AG09319 (cell line): ENCODE measurements around the gene CCDC192.

ENCODE experiments used
- DNase-seq: peaks from one replicate; pipeline ENCODE4 v3.0.0-alpha.2; 2010; ENCODE audit warnings: low read depth; ENCODE audit errors: extremely low read depth
- CTCF ChIP-seq: IDR thresholded peaks from 2 replicates; pipeline ENCODE4 v1.5.1; 2011; ENCODE audit warnings: low read depth, mild to moderate bottlenecking, inconsistent platforms, low read length, moderate library complexity

CCDC192 gene

GRCh38 chr5:127754706-127755105 is 51.5 kb downstream of the CCDC192 start:
- no peak for DNase-seq
- no peak for TF ChIP-seq CTCF

- peak; percentile 46 for TF ChIP-seq CTCF
- peak; percentile 32 for DNase-seq
Observed at GRCh38 chr5:127757576-127757975, 54.4 kb downstream of the CCDC192 start.

GRCh38 chr5:127758766-127759283 is 55.6 kb downstream of the CCDC192 start:
- no peak for TF ChIP-seq CTCF
- no peak for DNase-seq

- DNase-seq: no peak
- no peak for TF ChIP-seq CTCF
Observed at GRCh38 chr5:127761869-127762268, 58.7 kb downstream of the CCDC192 start.

- DNase-seq: no peak
- no peak for TF ChIP-seq CTCF
Observed at GRCh38 chr5:127762412-127762811, 59.2 kb downstream of the CCDC192 start.

GRCh38 chr5:127766676-127767335 is 63.6 kb downstream of the CCDC192 start:
- no peak for TF ChIP-seq CTCF
- DNase-seq: no peak

- no peak for TF ChIP-seq CTCF
- no peak for DNase-seq
Observed at GRCh38 chr5:127769386-127769785, 66.2 kb downstream of the CCDC192 start.
